GM21423 (cell line): ENCODE measurements around the gene TUBB4A.
"Not testable (repeated sequence)": the region's sequence is repeated elsewhere in the genome, so short reads cannot be mapped to it uniquely, and the experiment has no call there.

Experiments
- ATAC-seq: cut with Tn5 transposase; IDR thresholded peaks from one replicate; pipeline ENCODE4 v1.9.1; 2021; ENCODE audit warnings: mild to moderate bottlenecking, moderate library complexity; ENCODE audit not compliant: unreplicated experiment

Gene TUBB4A

GRCh38 chr19:6527893-6528543, 25.9 kb upstream of the TUBB4A start:
- ATAC-seq: peak; percentile 50

- ATAC-seq: no peak
These were observed 22.2 kb upstream of the TUBB4A start for GRCh38 chr19:6524311-6524710.

- ATAC-seq: no peak
These were observed 20.6 kb upstream of the TUBB4A start for GRCh38 chr19:6522712-6523111.

- ATAC-seq: peak; percentile 40
These were observed 19.9 kb upstream of the TUBB4A start for GRCh38 chr19:6521718-6522646.

- no peak for ATAC-seq
These were observed 17.2 kb upstream of the TUBB4A start for GRCh38 chr19:6519289-6519688.

- ATAC-seq: peak; percentile 28
These were observed 16.2 kb upstream of the TUBB4A start for GRCh38 chr19:6518145-6518911.

- ATAC-seq: peak; percentile 49
These were observed 14.7 kb upstream of the TUBB4A start for GRCh38 chr19:6516659-6517291.

- peak; percentile 36 for ATAC-seq
These were observed 14.0 kb upstream of the TUBB4A start for GRCh38 chr19:6516018-6516658.

GRCh38 chr19:6514926-6515544, 12.9 kb upstream of the TUBB4A start:
- no peak for ATAC-seq

GRCh38 chr19:6514089-6514488, 12.0 kb upstream of the TUBB4A start:
- no peak for ATAC-seq

GRCh38 chr19:6510618-6511017, 8.5 kb upstream of the TUBB4A start:
- ATAC-seq: no peak

- ATAC-seq: no peak
These were observed 7.2 kb upstream of the TUBB4A start for GRCh38 chr19:6509118-6509971.

- ATAC-seq: not testable (repeated sequence)
These were observed 6.1 kb upstream of the TUBB4A start for GRCh38 chr19:6508028-6508771.

- ATAC-seq: no peak
These were observed 1.5 kb upstream of the TUBB4A start for GRCh38 chr19:6503407-6504201.

- ATAC-seq: no peak
These were observed 1.0 kb downstream of the TUBB4A start for GRCh38 chr19:6500837-6501739.

- no peak for ATAC-seq
These were observed 2.9 kb downstream of the TUBB4A start for GRCh38 chr19:6499052-6499790.
